Activated CD8-positive, alpha-beta memory T cell treated with anti-CD3 and anti-CD28 coated beads for 4 hours (primary cell): ENCODE measurements around the gene CHMP1A.
"Not testable (repeated sequence)": the region's sequence is repeated elsewhere in the genome, so short reads cannot be mapped to it uniquely, and the experiment has no call there.

ENCODE experiments used
- DNase-seq, 2 donors: peaks; one replicate each; pipeline ENCODE4 v3.0.0-alpha.2; 2020; ENCODE audit warnings: low read depth in 2 of 2

CHMP1A gene

DNA sequence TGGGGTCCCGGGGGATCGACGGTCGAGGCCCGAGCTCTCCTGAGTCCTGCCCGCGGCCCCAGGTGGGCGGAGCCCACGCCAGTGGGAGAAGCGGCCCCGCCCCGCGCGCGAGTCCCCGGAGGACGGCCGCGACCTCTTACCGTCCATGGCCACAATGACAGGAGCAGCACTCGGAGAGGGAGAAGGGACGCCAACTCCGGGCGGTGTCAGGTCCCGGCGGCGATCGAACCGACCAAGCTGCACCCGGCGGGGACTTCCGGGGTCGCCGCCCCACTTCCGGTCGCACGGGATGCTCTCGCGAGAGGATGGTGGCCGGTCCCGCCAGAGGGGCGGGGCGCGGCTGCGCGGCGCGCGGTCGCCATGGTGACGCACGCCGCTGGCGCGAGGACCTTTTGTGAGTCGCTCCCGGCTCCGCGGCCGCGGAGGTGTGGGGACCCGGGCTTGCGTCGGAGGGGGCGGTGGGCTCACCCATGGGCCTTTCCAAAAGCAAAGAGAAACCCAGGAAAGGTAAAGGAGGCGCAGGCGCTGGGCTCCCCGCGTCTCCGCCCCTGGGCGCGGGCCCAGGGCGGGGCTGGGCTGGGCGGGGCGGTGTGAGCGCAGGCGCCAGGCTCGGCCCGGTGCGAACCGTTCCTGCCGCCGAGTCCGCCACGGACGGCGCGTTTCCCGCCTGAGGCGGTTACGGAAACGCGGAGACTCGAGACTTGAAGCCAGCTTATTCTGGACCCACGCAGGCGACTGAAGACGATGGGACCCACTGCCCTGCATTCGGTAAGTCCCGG lies at the start of gene CHMP1A, which contains the start of gene SPATA33:
TSS of gene CHMP1A (minus strand) at position 267 of the 779 bp plus-strand sequence. CDS start at position 147, 120 bp downstream.
TSS of gene SPATA33 (plus strand) at position 395 of the 779 bp plus-strand sequence. CDS start at position 471, 76 bp downstream.
- DNase-seq: peak; percentile 83 to 84

DNA sequence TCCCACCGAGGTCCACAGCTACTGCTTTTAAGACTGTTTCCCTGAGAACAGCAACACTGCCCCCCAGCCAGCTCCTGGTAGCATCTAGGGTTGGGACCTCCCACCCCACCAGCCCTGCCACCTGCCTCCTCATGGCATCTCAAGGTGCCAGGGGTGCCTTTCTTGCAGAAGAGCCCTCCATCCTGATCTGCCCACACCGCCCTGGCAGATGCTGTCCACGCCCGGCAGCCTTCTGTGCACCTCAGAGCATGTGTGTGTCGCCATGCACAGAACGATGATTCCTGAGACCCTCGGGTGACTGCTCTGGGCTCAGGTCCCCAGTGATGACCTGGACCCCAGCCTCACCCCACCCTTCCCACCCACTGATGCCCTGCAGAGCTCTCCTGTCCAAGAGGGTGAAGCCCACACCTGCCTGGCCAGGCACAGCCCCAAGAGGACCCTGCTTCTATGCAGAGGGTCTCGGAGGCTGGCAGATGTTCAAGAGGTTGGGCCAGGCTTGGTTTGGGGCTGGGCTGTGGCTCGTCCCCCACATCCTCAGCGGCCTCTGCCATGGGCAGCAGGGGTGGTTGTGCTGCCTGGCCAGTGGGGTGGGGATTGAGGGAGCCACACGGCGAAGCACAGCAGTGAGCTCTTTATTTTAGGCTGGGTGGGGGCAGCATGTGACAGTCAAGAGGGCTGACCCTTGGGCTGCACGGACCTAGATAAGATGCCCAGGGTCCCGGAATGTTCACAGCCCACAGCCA lies 49.2 kb upstream of the CHMP1A start:
- DNase-seq: no peak

DNA sequence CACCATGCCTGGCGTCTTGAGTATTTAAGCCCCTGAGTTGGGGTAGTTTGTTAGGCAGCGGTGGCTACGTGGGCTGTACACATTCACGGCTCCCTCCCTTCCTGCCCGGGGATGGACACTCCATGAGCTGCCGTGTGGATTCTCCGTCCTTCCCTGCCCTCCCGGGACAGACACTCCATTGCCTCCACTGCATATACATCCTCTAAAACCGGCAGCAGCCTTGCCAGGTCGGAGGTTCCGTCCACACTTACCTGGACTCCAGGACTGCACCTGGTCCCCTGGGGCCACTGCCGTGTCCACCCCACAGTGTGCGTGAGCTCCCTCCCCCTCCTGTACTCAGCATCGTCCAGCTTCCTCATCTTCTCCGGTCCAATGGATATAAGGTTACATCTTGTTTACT lies 47.5 kb upstream of the CHMP1A start:
- DNase-seq: no peak

DNA sequence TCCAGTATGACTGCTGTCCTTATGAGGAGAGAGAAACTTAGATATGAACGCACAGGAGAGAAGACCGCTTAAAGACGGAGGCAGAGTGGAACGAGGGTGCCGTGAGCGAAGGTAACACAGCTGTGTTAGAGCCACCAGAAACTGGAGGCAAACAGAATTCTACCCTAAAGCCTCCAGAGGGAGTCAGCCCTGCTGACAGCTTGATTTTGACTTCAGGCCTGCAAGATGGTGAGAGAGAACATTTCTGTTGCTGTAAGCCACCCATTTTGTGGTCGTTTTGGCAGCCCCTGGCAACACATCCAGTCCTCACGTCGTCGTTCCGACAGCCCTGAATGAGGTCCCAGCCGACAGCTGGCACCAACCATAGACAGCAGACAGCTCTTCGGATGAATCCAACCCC lies 46.8 kb upstream of the CHMP1A start:
- DNase-seq: no peak

DNA sequence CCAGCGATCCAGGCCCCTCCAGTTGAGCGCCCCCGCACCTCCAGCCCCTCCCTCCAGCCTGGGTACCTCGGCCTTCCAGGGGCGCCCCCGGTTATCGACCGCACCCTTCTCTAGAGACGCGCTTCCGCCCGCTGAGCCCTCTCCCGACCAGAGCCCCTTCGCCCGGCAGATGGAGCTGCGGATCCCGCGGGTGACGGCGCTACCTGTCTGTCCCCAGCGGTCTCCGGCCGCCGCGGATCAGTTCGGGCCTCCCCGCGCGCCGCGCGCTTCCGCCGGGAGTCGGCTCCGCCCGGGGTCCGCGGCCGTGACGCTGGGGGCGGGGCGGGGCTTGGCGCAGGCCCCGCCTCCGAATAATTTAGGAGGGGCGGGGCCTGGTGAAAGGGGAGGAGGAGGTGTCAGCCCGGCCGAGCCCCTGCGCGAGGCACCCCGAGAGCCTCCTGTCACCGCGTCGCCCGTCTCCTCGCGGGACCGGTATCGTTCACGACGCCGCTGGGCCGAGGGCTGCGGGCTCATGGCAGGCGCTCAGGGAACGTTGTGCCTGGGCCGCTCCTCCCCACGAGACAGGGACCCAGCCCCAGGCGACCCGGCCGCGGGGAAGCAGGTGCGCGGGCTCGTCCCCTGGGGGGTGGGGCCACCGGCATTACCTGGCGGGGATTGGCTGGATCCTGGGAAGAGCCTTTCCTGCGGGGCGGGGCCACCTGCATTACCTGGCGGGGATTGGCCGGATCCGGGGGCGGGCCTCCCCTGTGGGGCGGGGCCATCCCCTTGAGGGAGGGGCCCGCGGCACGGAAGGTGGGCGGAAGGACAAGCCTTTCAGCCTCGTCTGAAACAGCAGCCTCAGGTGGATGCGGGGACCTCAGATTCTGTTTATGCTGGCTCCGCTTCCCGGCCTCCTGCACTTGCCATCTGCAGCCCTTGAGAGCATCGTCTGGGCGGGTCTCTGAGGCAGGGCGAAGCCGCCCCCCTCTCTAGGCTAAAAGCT lies 44.2 kb upstream of the CHMP1A start, which contains the start of gene SPATA2L:
TSS of gene SPATA2L (minus strand) at position 281 of the 982 bp plus-strand sequence. CDS start 473 bp downstream, outside the sequence.
- DNase-seq: peak; percentile 93 to 96

DNA sequence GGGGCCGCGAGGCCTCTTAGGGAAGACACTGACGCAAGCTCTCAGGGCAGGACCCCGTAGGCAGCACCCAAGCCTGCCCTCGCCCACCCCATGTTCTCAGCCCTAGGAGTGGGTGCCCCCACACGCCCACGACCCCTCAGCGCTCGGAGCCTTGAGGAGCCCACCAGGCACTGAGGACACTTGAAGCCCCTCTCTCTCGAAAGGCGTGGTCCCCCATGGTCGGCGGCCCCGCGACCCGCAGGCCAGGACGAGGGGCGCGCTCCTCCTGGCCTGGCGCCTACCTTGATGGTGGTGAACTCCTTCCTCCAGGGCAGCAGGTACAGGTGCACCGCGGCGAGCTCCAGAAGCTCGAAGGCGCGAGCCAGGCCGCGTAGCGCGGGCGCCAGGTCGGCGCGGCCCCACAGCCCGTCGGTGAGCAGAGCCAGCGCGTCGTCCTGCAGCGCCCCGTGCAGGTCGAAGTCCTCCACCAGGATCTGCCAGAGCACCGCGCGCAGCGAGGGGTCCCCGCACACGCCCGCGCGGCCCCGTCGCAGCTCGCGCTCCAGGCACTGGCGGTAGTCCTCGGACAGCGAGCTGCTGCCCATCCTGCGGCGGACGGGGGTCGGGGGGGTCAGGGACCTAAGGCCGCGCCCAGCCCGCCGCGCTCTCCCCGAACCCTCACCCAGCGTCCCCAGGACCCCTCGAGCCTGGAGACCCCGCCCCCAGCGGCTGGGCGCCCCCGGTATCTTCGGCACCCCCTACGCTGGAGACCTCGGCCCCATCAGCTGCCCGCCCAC lies 43.3 kb upstream of the CHMP1A start:
- DNase-seq: no peak

DNA sequence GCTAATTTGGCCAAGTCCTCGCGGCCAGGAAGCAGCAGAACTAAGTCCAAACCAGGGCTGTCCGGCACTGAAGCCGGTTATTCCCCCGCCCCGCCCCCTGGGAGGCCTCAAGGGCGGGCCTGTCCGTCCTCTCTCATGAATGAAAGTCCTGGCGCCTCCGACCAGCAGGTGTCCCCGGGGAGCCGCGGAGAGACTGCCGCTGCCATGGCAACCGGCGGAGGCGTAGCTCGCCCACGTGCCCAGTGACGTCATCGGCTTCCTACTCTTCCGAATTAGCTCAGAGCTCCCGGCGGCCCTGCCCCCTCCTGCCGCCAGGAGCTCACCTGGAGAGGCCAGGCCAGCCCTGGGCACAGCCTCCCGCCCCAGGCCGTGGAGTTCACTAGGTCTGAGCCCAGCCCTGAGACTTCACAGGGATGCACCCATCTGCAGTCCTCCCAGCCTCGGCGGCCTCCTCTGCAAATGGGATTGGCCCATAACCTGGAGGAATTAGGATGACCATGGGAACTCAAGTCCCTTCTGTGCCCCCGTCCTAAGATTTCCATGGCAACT lies 42.7 kb upstream of the CHMP1A start:
- peak; percentile 96 for DNase-seq

DNA sequence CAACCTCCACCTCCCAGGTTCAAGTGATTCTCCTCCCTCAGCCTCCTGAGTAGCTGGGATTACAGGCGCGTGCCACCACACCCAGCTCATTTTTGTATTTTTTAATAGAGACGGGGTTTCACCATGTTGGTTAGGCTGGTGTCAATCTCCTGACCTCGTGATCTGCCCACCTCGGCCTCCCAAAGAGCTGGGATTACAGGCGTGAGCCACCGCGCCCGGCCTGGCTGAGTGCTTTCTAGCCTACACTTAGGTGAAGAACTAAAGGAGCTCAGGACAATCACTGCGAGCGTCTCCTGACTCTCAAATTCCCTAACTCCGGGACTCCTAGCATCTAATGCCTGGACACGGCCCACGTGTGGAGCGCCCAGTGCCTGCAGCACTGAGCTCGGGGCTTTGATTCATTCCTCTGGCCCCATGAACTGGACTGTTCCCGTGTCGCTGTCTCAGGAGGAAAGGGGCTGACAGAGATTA lies 42.2 kb upstream of the CHMP1A start:
- not testable (repeated sequence) for DNase-seq

DNA sequence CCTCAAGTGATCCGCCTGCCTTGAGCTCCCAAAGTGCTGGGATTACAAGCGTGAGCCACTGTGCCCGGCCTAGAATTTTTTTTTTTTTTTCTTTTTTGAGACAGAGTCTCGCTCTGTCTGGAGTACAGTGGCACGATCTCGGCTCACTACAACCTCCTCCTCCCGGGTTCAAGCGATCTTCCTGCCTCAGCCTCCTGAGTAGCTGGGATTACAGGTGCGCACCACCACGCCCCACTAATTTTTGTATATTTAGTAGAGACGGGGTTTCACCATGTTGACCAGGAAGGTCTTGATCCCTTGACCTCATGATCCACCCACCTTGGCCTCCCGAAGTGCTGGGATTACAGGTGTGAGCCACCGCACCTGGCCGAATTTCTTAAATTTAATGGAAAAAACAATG lies 41.2 kb upstream of the CHMP1A start:
- DNase-seq: not testable (repeated sequence)

DNA sequence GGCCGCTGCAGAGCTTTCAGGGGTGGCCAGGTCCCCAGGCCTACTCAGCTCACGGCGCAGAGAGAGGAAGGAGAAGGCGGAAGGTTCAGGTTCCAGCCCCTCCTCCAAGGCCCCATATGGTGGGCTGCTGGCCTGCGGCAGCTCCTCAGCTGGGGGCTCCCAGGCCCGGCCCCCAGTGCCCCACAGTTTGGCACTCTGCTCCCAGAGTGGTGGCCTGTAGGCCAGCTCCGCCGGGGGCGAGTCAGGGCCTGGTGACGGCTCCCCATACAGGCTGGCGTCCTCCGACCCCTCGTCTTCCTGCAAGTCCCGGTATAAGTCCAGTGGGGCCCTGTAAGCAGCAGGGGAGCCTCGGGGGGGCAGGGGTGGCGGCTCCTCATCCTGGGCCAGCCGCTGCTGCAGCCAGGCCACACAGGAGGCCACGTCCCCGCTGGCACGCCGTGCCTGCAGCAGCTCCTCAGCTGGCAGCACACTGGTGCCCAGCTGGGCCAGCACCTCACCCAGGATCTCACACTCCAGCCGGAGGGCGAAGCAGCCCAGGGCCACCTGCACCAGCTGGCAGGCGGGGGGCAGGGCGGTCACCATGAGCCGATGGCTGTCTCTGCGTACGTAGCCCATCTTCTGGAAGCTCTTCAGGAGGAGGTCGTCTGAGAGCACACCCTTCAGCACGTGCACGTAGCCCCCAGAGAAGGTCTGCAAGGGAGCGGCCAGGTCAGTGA lies 40.3 kb upstream of the CHMP1A start:
- no peak for DNase-seq

DNA sequence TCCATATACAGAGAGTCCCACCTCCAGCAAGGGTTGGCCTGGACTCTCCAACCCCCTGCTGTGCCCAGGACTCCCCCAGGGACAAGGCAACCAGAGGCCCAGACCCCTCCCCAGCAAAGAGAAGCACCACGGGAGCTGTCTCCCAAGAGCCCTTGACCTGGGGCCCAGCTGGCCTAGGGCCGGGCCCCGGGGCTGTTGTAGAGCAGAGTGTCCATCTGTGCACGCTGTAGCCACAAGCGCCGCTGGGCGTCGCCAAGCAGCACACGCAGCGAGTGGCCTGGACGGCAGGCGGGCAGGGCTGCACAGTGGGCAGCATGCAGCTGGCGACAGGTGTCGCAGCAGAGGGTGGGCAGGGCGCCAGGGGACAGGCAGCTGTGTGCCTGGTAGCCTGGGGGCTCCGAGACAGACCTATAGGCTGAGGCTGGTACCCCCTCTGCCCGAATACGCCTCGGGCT lies 39.7 kb upstream of the CHMP1A start:
- DNase-seq: no peak

DNA sequence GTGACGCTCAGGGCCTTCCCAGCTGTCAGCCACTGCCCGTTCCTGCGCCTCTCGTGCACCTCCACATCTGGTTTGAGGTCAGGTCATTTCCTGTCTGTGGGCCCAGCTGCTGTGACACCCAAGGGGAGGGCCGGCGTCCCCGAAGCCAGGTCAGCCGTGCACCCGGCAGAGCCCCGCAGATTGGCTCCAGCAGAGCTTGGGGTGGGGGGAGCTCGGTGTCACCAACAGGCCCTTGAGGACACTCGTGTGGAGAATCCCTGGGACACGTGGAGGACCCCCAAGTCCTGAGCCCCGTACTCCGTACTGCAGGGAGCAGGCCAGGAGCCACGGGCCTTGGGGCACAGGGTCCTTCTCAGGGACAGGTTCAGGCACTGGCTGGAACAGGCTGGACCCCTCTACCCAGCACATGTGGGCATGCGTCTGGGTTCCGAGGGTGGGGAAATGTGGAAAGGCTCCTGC lies 39.2 kb upstream of the CHMP1A start:
- DNase-seq: no peak

DNA sequence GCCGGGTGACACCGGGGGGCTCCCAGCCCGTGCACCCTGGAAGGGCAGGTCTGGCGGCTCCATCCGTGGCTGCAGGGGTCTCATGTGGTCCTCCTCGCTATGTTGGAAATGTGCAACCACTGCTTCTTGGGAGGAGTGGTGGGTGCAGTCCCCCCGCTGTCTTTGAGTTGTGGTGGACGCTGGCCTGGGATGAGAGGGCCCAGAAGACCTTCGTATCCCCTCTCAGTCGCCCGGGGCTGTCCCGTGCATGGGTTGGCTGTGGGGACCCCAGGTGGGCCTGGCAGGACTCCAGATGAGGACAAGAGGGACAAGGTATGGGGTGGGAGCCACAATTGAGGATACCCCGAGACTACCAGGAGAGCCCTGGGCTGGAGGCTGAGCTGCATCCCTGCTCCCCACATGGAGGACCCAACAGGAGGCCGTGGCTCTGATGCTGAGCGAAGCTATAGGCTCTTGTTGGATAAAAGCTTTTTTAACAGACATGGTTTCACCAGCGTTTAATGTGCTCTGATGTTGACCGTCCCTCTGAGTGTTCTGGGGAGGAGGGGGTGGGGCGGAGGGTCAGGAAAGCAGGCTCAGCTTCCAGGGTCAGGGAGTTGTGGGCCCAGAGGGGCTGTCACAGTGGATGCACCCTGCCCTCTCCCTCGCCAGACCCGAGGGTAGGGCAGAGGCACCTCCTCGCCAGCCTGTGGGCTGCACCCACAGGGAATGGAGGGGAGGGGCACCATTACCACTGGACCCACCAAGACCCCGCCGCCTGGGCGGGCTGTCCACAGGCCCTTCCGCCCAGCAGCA lies 38.6 kb upstream of the CHMP1A start:
- no peak for DNase-seq

DNA sequence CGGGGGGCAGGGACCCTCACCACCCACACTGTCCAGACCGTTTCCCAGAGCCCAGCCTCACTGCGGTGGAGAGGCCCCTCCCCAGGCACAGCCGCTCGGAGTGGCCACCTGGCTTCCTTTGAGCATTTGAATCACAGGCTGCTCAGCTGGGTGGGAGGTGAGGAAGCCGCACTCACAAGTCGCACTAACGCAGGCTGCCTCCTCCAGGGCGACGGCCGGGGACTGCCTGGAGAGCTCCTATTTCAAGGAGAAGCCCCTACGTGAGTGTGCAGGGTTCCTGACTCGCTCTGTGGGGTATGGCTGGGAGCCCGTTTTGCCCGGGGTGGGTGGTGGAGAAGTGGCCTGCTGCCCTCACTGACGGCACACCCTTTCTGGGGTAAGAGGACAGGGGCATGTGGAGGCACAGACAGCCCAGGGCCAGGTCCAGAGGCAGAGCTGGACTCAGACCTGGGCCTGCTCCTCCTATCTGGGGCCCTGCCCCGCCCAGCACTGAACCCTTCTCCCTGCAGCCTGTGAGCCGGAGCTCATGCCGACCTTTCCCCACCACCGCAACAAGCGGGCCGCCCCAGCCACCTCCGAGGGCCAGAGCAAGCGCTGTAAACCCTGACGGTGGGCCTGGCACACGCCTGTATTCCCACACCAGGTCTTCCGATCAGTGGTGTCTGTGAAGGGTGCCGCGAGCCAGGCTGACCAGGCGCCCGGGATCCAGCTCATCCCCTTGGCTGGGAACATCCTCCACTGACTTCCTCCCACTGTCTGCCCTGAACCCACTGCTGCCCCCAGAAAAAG lies 37.8 kb upstream of the CHMP1A start:
- no peak for DNase-seq

DNA sequence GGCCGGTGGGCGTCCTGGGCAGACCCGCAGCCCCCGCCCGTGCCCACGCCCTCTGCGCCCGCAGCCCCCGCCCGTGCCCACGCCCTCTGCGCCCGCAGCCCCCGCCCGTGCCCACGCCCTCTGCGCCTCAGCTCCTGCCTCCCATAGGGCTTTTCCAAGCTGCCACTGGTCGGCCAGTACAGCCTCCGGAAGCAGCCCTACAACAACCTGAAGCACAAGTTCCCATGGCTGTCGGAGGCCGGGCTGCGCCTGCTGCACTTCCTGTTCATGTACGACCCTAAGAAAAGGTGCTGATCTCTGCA lies 37.2 kb upstream of the CHMP1A start:
- DNase-seq: not testable (repeated sequence)

DNA sequence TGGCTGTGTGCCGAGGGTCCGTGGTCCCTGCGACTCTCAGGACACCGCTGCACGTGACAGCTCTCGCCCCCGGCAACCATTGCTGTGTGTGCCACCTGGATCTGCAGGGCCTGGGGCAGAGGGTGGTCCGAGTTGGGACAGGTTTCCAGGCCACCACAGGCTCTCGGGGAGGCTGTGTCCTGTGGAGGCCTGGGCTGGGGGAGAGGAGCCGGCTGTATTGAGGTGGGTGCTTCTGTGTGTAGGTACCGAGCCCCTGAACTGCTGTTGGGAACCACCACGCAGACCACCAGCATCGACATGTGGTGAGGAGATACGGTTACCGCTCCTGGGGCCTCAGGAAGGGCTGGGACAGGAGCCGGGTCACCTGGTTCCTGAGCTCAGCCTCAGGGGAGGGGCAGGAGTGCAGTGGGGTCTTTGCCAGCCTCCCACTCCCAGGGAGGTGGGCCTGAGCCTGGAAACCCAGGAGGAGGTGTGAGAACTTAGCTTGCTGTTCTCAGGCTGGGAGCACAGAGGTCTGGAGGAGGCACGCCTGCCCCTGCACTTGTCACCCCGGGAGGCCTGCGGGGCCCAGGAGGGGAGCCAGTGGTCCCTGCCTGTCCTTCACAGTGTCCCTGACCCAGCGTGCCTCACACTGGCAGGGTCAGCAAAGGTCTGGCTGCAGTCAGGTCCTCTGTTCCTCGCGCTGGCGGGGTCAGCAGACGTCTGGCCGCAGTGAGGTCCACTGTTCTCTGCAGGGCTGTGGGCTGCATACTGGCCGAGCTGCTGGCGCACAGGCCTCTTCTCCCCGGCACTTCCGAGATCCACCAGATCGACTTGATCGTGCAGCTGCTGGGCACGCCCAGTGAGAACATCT lies 36.6 kb upstream of the CHMP1A start:
- no peak for DNase-seq

DNA sequence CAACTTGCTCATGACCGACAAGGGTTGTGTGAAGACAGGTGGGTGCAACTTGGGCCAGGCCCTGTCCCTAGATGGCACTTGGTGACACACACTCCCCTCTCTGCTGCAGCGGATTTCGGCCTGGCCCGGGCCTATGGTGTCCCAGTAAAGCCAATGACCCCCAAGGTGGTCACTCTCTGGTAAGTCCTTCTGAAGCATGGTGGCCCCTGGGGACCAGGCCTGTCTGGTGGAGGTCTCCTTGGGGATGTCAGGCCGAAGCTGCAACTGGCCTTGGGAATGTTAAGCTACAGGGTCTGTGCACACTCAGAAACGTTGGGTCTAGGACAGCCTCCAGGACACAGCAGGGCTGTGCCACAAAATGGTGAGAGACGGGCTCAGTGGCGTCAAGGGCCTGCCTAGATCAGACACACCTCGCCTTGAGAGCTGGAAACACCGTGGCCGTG lies 35.8 kb upstream of the CHMP1A start:
- DNase-seq: no peak
